HEK293 (cell line): ENCODE data around the gene B4GALNT3.

Experiments
- CTCF ChIA-PET: fragments of 350-600 bp; formaldehyde crosslinking; extraction: SDS; loops from one replicate; lab custom pipeline; 2021; ENCODE audit warnings: antibody characterized with exemption; lab: Yijun Ruan, JAX
- POLR2A ChIA-PET: fragments of 300-600 bp; formaldehyde crosslinking; extraction: SDS; loops from one replicate; lab custom pipeline; 2020; ENCODE audit warnings: antibody characterized with exemption, inconsistent platforms; lab: Yijun Ruan, JAX
- H3K27ac ChIP-seq: fragments of 200-500 bp; sonication (Bioruptor generic); 2 replicates; pipeline ENCODE4 v1.5.1; 2014; ENCODE audit warnings: low read depth, low read length, control low read depth, inconsistent platforms; ENCODE audit errors: extremely low read depth
- H3K36me3 ChIP-seq, 2 experiments: fragments of 200-500 bp in 1 of 2; sonication (Bioruptor generic) in 1 of 2; 1 replicate in 1 of 2; 2 replicates in 1 of 2; pipeline ENCODE4 v1.5.1; 2014 to 2017; ENCODE audit warnings: inconsistent platforms in 2 of 2, low read length in 2 of 2; ENCODE audit not compliant: control insufficient read depth in 2 of 2, insufficient read depth in 1 of 2
- H3K4me1 ChIP-seq: fragments of 200-500 bp; sonication (Bioruptor generic); 2 replicates; pipeline ENCODE4 v1.5.1; 2014; ENCODE audit warnings: mild to moderate bottlenecking, low read length, inconsistent platforms; ENCODE audit not compliant: control insufficient read depth, insufficient read depth
- H3K4me3 ChIP-seq: 2 replicates; pipeline ENCODE4 v1.5.1; 2011; ENCODE audit warnings: low read depth, mild to moderate bottlenecking, control low read depth, low read length, moderate library complexity
- H3K9me3 ChIP-seq: fragments of 200-500 bp; sonication (Bioruptor generic); 2 replicates; pipeline ENCODE4 v1.5.1; 2014; ENCODE audit warnings: low read depth, low read length, inconsistent platforms; ENCODE audit not compliant: control insufficient read depth, insufficient read depth
- GLIS2 ChIP-seq: fragments of 450-650 bp; formaldehyde crosslinking; IDR thresholded peaks from 2 replicates; pipeline ENCODE4 v1.5.1; 2016; ENCODE audit warnings: missing biosample characterization, missing genetic modification characterization
- KLF10 ChIP-seq: fragments of 450-650 bp; IDR thresholded peaks from 2 replicates; pipeline ENCODE4 v1.5.1; 2018; ENCODE audit warnings: missing biosample characterization, mild to moderate bottlenecking, missing genetic modification characterization
- OSR2 ChIP-seq: fragments of 450-650 bp; formaldehyde crosslinking; IDR thresholded peaks from 2 replicates; pipeline ENCODE4 v1.5.1; 2016; ENCODE audit warnings: missing biosample characterization, missing genetic modification characterization
- PRDM4 ChIP-seq: fragments of 450-650 bp; formaldehyde crosslinking; IDR thresholded peaks from 2 replicates; pipeline ENCODE4 v1.5.1; 2017; ENCODE audit warnings: missing biosample characterization, missing genetic modification characterization
- REPIN1 ChIP-seq: fragments of 450-650 bp; formaldehyde crosslinking; IDR thresholded peaks from 2 replicates; pipeline ENCODE4 v1.5.1; 2017; ENCODE audit warnings: missing biosample characterization, missing genetic modification characterization, low read depth
- ZBTB1 ChIP-seq: fragments of 450-650 bp; formaldehyde crosslinking; IDR thresholded peaks from 2 replicates; pipeline ENCODE4 v1.5.1; 2016; ENCODE audit warnings: missing biosample characterization, missing genetic modification characterization
- ZBTB20 ChIP-seq: fragments of 450-650 bp; formaldehyde crosslinking; IDR thresholded peaks from 2 replicates; pipeline ENCODE4 v1.5.1; 2016; ENCODE audit warnings: missing biosample characterization, missing genetic modification characterization
- ZFP69B ChIP-seq: fragments of 450-650 bp; formaldehyde crosslinking; IDR thresholded peaks from 2 replicates; pipeline ENCODE4 v1.5.1; 2016; ENCODE audit warnings: missing biosample characterization, missing genetic modification characterization
- ZNF132 ChIP-seq: fragments of 450-650 bp; formaldehyde crosslinking; IDR thresholded peaks from 2 replicates; pipeline ENCODE4 v1.5.1; 2017; ENCODE audit warnings: missing biosample characterization, missing genetic modification characterization, borderline replicate concordance
- ZNF202 ChIP-seq: fragments of 450-650 bp; formaldehyde crosslinking; IDR thresholded peaks from 2 replicates; pipeline ENCODE4 v1.5.1; 2016; ENCODE audit warnings: missing biosample characterization, missing genetic modification characterization, borderline replicate concordance
- ZNF211 ChIP-seq: fragments of 450-650 bp; formaldehyde crosslinking; IDR thresholded peaks from 2 replicates; pipeline ENCODE4 v1.5.1; 2016; ENCODE audit warnings: low read depth, missing biosample characterization, missing genetic modification characterization
- ZNF530 ChIP-seq: fragments of 450-650 bp; formaldehyde crosslinking; IDR thresholded peaks from 2 replicates; pipeline ENCODE4 v1.5.1; 2016; ENCODE audit warnings: low read depth, missing biosample characterization, missing genetic modification characterization
- ZNF701 ChIP-seq: fragments of 450-650 bp; formaldehyde crosslinking; IDR thresholded peaks from 2 replicates; pipeline ENCODE4 v1.5.1; 2016; ENCODE audit warnings: missing biosample characterization, missing genetic modification characterization
- ZNF830 ChIP-seq: fragments of 450-650 bp; IDR thresholded peaks from 2 replicates; pipeline ENCODE4 v1.5.0; 2018; ENCODE audit warnings: missing biosample characterization, missing genetic modification characterization, low read depth, mild to moderate bottlenecking, moderate library complexity
- TF ChIP-seq, protein P1 (sequence below): fragments of 450-650 bp; formaldehyde crosslinking; IDR thresholded peaks from 2 replicates; pipeline ENCODE4 v1.5.1; 2016; ENCODE audit warnings: missing biosample characterization, missing genetic modification characterization, borderline replicate concordance
- TF ChIP-seq, protein P2 (sequence below): fragments of 450-650 bp; formaldehyde crosslinking; IDR thresholded peaks from 2 replicates; pipeline ENCODE4 v1.5.1; 2016; ENCODE audit warnings: missing biosample characterization, missing genetic modification characterization
- TF ChIP-seq, protein P3 (sequence below): sonication (generic); formaldehyde crosslinking; IDR thresholded peaks from 2 replicates; pipeline ENCODE4 v1.8.1; 2022; ENCODE audit warnings: mild to moderate bottlenecking, moderate library complexity, missing genetic modification reagents
- TF ChIP-seq, protein P4 (sequence below): fragments of 450-650 bp; formaldehyde crosslinking; IDR thresholded peaks from 2 replicates; pipeline ENCODE4 v1.5.1; 2016; ENCODE audit warnings: missing biosample characterization, missing genetic modification characterization
- TF ChIP-seq, protein P5 (sequence below): fragments of 450-650 bp; formaldehyde crosslinking; IDR thresholded peaks from 2 replicates; pipeline ENCODE4 v1.5.1; 2016; ENCODE audit warnings: missing biosample characterization, missing genetic modification characterization
- TF ChIP-seq, protein P6 (sequence below): fragments of 450-650 bp; formaldehyde crosslinking; IDR thresholded peaks from 2 replicates; pipeline ENCODE4 v1.5.1; 2016; ENCODE audit warnings: missing biosample characterization, missing genetic modification characterization

Gene B4GALNT3

GRCh38 chr12:563250-563781 is 103.6 kb downstream of the B4GALNT3 start (continued):
- TF ChIP-seq, protein P1, sequence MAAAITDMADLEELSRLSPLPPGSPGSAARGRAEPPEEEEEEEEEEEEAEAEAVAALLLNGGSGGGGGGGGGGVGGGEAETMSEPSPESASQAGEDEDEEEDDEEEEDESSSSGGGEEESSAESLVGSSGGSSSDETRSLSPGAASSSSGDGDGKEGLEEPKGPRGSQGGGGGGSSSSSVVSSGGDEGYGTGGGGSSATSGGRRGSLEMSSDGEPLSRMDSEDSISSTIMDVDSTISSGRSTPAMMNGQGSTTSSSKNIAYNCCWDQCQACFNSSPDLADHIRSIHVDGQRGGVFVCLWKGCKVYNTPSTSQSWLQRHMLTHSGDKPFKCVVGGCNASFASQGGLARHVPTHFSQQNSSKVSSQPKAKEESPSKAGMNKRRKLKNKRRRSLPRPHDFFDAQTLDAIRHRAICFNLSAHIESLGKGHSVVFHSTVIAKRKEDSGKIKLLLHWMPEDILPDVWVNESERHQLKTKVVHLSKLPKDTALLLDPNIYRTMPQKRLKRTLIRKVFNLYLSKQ (tag by site-specific recombination), result no peak
- TF ChIP-seq REPIN1 (tag by site-specific recombination), result no peak
- TF ChIP-seq, all 188 proteins: peak for 3

- Histone ChIP-seq H3K36me3 (peaks cover 0 to 7% of the 10 kb centered on the region in 2 experiments; a peak in 1 of 3 replicates), H3K9me3 (no peaks in the 10 kb centered on the region), H3K4me1 (no peaks in the 10 kb centered on the region), H3K27ac (no peak overlapping the region), H3K4me3 (no peak overlapping the region)
- ChIA-PET POLR2A (no interaction called here), CTCF (no interaction called here)
- no peak for TF ChIP-seq ZNF830
- no peak for TF ChIP-seq ZNF530
- no peak for TF ChIP-seq ZNF701 (tag by site-specific recombination)
- TF ChIP-seq, protein P2, sequence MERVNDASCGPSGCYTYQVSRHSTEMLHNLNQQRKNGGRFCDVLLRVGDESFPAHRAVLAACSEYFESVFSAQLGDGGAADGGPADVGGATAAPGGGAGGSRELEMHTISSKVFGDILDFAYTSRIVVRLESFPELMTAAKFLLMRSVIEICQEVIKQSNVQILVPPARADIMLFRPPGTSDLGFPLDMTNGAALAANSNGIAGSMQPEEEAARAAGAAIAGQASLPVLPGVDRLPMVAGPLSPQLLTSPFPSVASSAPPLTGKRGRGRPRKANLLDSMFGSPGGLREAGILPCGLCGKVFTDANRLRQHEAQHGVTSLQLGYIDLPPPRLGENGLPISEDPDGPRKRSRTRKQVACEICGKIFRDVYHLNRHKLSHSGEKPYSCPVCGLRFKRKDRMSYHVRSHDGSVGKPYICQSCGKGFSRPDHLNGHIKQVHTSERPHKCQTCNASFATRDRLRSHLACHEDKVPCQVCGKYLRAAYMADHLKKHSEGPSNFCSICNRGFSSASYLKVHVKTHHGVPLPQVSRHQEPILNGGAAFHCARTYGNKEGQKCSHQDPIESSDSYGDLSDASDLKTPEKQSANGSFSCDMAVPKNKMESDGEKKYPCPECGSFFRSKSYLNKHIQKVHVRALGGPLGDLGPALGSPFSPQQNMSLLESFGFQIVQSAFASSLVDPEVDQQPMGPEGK (tag by site-specific recombination), result no peak
- TF ChIP-seq ZNF211, result no peak
- TF ChIP-seq, protein P3, sequence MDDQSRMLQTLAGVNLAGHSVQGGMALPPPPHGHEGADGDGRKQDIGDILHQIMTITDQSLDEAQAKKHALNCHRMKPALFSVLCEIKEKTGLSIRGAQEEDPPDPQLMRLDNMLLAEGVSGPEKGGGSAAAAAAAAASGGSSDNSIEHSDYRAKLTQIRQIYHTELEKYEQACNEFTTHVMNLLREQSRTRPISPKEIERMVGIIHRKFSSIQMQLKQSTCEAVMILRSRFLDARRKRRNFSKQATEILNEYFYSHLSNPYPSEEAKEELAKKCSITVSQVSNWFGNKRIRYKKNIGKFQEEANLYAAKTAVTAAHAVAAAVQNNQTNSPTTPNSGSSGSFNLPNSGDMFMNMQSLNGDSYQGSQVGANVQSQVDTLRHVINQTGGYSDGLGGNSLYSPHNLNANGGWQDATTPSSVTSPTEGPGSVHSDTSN (CRISPR knock-in tag), result no peak
- no peak for TF ChIP-seq ZBTB20 (tag by site-specific recombination)
- TF ChIP-seq, protein P4, sequence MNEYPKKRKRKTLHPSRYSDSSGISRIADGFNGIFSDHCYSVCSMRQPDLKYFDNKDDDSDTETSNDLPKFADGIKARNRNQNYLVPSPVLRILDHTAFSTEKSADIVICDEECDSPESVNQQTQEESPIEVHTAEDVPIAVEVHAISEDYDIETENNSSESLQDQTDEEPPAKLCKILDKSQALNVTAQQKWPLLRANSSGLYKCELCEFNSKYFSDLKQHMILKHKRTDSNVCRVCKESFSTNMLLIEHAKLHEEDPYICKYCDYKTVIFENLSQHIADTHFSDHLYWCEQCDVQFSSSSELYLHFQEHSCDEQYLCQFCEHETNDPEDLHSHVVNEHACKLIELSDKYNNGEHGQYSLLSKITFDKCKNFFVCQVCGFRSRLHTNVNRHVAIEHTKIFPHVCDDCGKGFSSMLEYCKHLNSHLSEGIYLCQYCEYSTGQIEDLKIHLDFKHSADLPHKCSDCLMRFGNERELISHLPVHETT, result no peak
- TF ChIP-seq ZBTB1 (tag by site-specific recombination), result no peak
- no peak for TF ChIP-seq PRDM4 (tag by site-specific recombination)
- no peak for TF ChIP-seq KLF10 (tag by site-specific recombination)
- TF ChIP-seq, protein P5, sequence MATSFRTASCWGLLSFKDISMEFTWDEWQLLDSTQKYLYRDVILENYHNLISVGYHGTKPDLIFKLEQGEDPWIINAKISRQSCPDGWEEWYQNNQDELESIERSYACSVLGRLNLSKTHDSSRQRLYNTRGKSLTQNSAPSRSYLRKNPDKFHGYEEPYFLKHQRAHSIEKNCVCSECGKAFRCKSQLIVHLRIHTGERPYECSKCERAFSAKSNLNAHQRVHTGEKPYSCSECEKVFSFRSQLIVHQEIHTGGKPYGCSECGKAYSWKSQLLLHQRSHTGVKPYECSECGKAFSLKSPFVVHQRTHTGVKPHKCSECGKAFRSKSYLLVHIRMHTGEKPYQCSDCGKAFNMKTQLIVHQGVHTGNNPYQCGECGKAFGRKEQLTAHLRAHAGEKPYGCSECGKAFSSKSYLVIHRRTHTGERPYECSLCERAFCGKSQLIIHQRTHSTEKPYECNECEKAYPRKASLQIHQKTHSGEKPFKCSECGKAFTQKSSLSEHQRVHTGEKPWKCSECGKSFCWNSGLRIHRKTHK, result no peak
- no peak for TF ChIP-seq GLIS2
- no peak for TF ChIP-seq ZNF132 (tag by site-specific recombination)
- TF ChIP-seq, protein P6, sequence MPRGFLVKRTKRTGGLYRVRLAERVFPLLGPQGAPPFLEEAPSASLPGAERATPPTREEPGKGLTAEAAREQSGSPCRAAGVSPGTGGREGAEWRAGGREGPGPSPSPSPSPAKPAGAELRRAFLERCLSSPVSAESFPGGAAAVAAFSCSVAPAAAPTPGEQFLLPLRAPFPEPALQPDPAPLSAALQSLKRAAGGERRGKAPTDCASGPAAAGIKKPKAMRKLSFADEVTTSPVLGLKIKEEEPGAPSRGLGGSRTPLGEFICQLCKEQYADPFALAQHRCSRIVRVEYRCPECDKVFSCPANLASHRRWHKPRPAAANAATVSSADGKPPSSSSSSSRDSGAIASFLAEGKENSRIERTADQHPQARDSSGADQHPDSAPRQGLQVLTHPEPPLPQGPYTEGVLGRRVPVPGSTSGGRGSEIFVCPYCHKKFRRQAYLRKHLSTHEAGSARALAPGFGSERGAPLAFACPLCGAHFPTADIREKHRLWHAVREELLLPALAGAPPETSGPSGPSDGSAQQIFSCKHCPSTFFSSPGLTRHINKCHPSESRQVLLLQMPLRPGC (tag by site-specific recombination), result no peak
- TF ChIP-seq ZFP69B (tag by site-specific recombination), result no peak
- TF ChIP-seq ZNF202 (tag by site-specific recombination), result no peak
- TF ChIP-seq OSR2 (tag by site-specific recombination), result no peak
These were observed 104.1 kb downstream of the B4GALNT3 start for GRCh38 chr12:563787-564298.
